ENCODE results near the gene KCNQ5. TPM values are rescaled to one million over a fixed set of nuclear protein-coding genes. Genes with fewer than 3 reads are reported as not detected.

The KCNQ5 gene
- total RNA-seq, 1 experiment from 2014 or later, result 0.07 TPM

GRCh38 chr6:72820906-72821305 lies 199.0 kb downstream of the KCNQ5 start:
- Histone ChIP-seq H3K56ac (ENCODE audit: insufficient read length, low read depth, low read length) (no peak overlapping the region), H3K9me3 (ENCODE audit: control insufficient read depth, low read depth, low read length) (no peaks in the 10 kb centered on the region), H2BK20ac (ENCODE audit: low read depth, low read length, poor library complexity, severe bottlenecking) (no peak overlapping the region), H2AFZ (ENCODE audit: low read length) (no peak overlapping the region), H3K9ac (ENCODE audit: extremely low read depth, insufficient read length, low read length) (no peak overlapping the region), H2BK120ac (ENCODE audit: low read depth, low read length, poor library complexity, severe bottlenecking) (no peak overlapping the region), H3K27me3 (ENCODE audit: insufficient read depth, low read length) (no peaks in the 10 kb centered on the region), H3K23ac (ENCODE audit: insufficient read length, low read depth, low read length) (no peak overlapping the region), H3K18ac (ENCODE audit: insufficient read length, low read depth, low read length) (no peak overlapping the region), H4K5ac (ENCODE audit: insufficient read length, low read depth, low read length) (no peak overlapping the region), H4K8ac (replicated peaks; ENCODE audit: insufficient read length, low read depth, low read length) (no peak overlapping the region), H3K14ac (ENCODE audit: insufficient read depth, low read length) (no peak overlapping the region), H4K20me1 (ENCODE audit: control insufficient read depth, insufficient read depth, insufficient read length) (no peaks in the 10 kb centered on the region), H3T11ph (ENCODE audit: low read length) (no peak overlapping the region), H3K27ac (ENCODE audit: insufficient read length, low read depth, low read length) (no peak overlapping the region), H3K79me2 (ENCODE audit: insufficient read depth, low read length) (no peaks in the 10 kb centered on the region), H3K23me2 (ENCODE audit: insufficient read length, low read depth, low read length, poor library complexity, severe bottlenecking) (no peaks in the 10 kb centered on the region), H3K79me1 (ENCODE audit: insufficient read depth, low read depth, low read length, poor library complexity, severe bottlenecking) (no peaks in the 10 kb centered on the region), H2BK12ac (ENCODE audit: insufficient read length, low read depth, low read length) (no peak overlapping the region), H3K4me2 (ENCODE audit: insufficient read depth, insufficient read length, low read length) (no peak overlapping the region), H2BK15ac (ENCODE audit: low read depth, low read length) (no peak overlapping the region), H2AK5ac (ENCODE audit: insufficient read length, low read length) (no peak overlapping the region), H3K4me1 (ENCODE audit: insufficient read depth, low read length) (peaks cover 3% of the 10 kb centered on the region; the same call in 1 of the 2 replicates), H3K4ac (ENCODE audit: low read depth, low read length) (no peak overlapping the region), H2BK5ac (ENCODE audit: insufficient read length, low read length) (no peak overlapping the region), H4K91ac (ENCODE audit: insufficient read length, low read depth, low read length) (no peak overlapping the region)
- Mint-ChIP-seq H3K27ac (no peak overlapping the region), H3K36me3 (ENCODE audit: insufficient read depth in 1 of 3, low read depth in 3 of 3) (no peaks in the 10 kb centered on the region), H3K4me3 (no peak overlapping the region), H3K9me3 (no peaks in the 10 kb centered on the region), H3K4me1 (peaks cover 4 to 8% of the 10 kb centered on the region in 2 experiments; a peak in 2 of 4 replicates), H3K27me3 (ENCODE audit: low read depth) (no peaks in the 10 kb centered on the region)
- no peak for TF ChIP-seq CTCF (conservative IDR thresholded peaks at IDR 0.05)
- DNase-seq, result no peak
- WGBS (ENCODE audit: extremely low coverage, insufficient read length, low lambda C conversion rate), result no CpG with 5 or more reads among the region's 1 CpG

Data from H9 (cell line).